Adipocyte (in vitro differentiated cells): ENCODE results near the gene SLC25A1.

Source experiments
- DNase-seq: peaks from one replicate; pipeline ENCODE4 v3.0.0-alpha.2; 2015; ENCODE audit warnings: low read depth
- H3K27me3 ChIP-seq: replicated peaks from 2 replicates; pipeline ENCODE4 v1.7.0; 2013; ENCODE audit warnings: mild to moderate bottlenecking, low read length, moderate library complexity; ENCODE audit not compliant: control insufficient read depth, insufficient read depth
- H3K36me3 ChIP-seq: 2 replicates; pipeline ENCODE4 v1.7.0; 2013; ENCODE audit warnings: low read length, mild to moderate bottlenecking, moderate library complexity; ENCODE audit not compliant: control insufficient read depth, insufficient read depth, severe bottlenecking
- H3K4me1 ChIP-seq: 2 replicates; pipeline ENCODE4 v1.7.0; 2013; ENCODE audit warnings: mild to moderate bottlenecking, low read length, moderate library complexity; ENCODE audit not compliant: control insufficient read depth, insufficient read depth
- H3K4me3 ChIP-seq: 2 replicates; pipeline ENCODE4 v1.7.0; 2013; ENCODE audit warnings: mild to moderate bottlenecking, low read length, moderate library complexity
- H3K9ac ChIP-seq: 2 replicates; pipeline ENCODE4 v1.7.0; 2013; ENCODE audit warnings: mild to moderate bottlenecking, low read length, moderate library complexity
- H3K9me3 ChIP-seq: 2 replicates; pipeline ENCODE4 v1.7.0; 2013; ENCODE audit warnings: mild to moderate bottlenecking, low read length, moderate library complexity; ENCODE audit not compliant: control insufficient read depth

Gene SLC25A1

DNA sequence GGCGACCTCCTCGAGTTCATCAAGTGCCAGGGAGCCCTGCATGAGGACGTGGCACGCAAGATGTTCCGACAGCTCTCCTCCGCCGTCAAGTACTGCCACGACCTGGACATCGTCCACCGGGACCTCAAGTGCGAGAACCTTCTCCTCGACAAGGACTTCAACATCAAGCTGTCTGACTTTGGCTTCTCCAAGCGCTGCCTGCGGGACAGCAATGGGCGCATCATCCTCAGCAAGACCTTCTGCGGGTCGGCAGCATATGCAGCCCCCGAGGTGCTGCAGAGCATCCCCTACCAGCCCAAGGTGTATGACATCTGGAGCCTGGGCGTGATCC lies 46.9 kb downstream of the SLC25A1 start:
- no peak for DNase-seq
- peaks cover 33% of the 10 kb centered on the region for H3K36me3 ChIP-seq

GRCh38 chr22:19130959-19131684 lies 47.4 kb downstream of the SLC25A1 start, which contains the start of gene TSSK2:
TSSK2 (plus strand) TSS chr22:19131308; CDS start chr22:19131400, 92 bp downstream.
- H3K9me3 ChIP-seq: no peaks in the 10 kb centered on the region
- no peak within 1 kb of the TSS for H3K4me3 ChIP-seq
- peaks cover 30% of the 10 kb centered on the region for H3K36me3 ChIP-seq
- no peak within 1 kb of the TSS for H3K9ac ChIP-seq
- H3K27me3 ChIP-seq: peaks cover 10% of the 10 kb centered on the region
- H3K4me1 ChIP-seq: no peaks in the 10 kb centered on the region
- no peak for DNase-seq

More for the DNA sequence above, 46.9 kb downstream of the SLC25A1 start:
- Histone ChIP-seq H3K27me3 (peaks cover 8% of the 10 kb centered on the region), H3K9ac (no peak overlapping the region), H3K4me1 (no peaks in the 10 kb centered on the region), H3K4me3 (no peak overlapping the region), H3K9me3 (no peaks in the 10 kb centered on the region)

- DNase-seq: no peak
Measured at GRCh38 chr22:19129871-19130270, 48.7 kb downstream of the SLC25A1 start.

GRCh38 chr22:19128946-19129727 lies 49.4 kb downstream of the SLC25A1 start:
- DNase-seq: no peak
- Histone ChIP-seq H3K4me1 (no peaks in the 10 kb centered on the region), H3K36me3 (peaks cover 14% of the 10 kb centered on the region), H3K9me3 (no peaks in the 10 kb centered on the region), H3K9ac (no peak overlapping the region), H3K4me3 (no peak overlapping the region), H3K27me3 (peaks cover 10% of the 10 kb centered on the region)

More at GRCh38 chr22:19129871-19130270, 48.7 kb downstream of the SLC25A1 start:
- Histone ChIP-seq H3K9me3 (no peaks in the 10 kb centered on the region), H3K9ac (no peak overlapping the region), H3K4me3 (no peak overlapping the region), H3K4me1 (no peaks in the 10 kb centered on the region), H3K27me3 (peaks cover 10% of the 10 kb centered on the region), H3K36me3 (peaks cover 21% of the 10 kb centered on the region)

GRCh38 chr22:19128009-19128401 lies 50.5 kb downstream of the SLC25A1 start:
- peaks cover 2% of the 10 kb centered on the region for H3K4me1 ChIP-seq
- DNase-seq: no peak
- peaks cover 3% of the 10 kb centered on the region for H3K36me3 ChIP-seq
- no peaks in the 10 kb centered on the region for H3K9me3 ChIP-seq
- peaks cover 10% of the 10 kb centered on the region for H3K27me3 ChIP-seq
- no peak overlapping the region for H3K9ac ChIP-seq
- no peak overlapping the region for H3K4me3 ChIP-seq

- Histone ChIP-seq H3K9ac (no peak overlapping the region), H3K36me3 (no peaks in the 10 kb centered on the region), H3K9me3 (no peaks in the 10 kb centered on the region), H3K27me3 (peaks cover 10% of the 10 kb centered on the region), H3K4me3 (no peak overlapping the region), H3K4me1 (peaks cover 6% of the 10 kb centered on the region)
- DNase-seq: no peak
Measured at GRCh38 chr22:19127329-19128008, 51.1 kb downstream of the SLC25A1 start.

GRCh38 chr22:19126309-19127273 lies 51.9 kb downstream of the SLC25A1 start:
- Histone ChIP-seq H3K4me1 (peaks cover 6% of the 10 kb centered on the region), H3K36me3 (no peaks in the 10 kb centered on the region), H3K4me3 (no peak overlapping the region), H3K27me3 (peaks cover 10% of the 10 kb centered on the region), H3K9ac (no peak overlapping the region), H3K9me3 (no peaks in the 10 kb centered on the region)
- DNase-seq: no peak
